H9 (cell line): ENCODE results near the gene NUP205. TPM values are rescaled to one million over a fixed set of nuclear protein-coding genes. Genes with fewer than 3 reads are reported as not detected.

ENCODE experiments used
- DNase-seq: peaks from one replicate; pipeline ENCODE4 v3.0.0-alpha.2; 2017
- H2AFZ ChIP-seq: one replicate; pipeline ENCODE4 v1.6.1; 2013; ENCODE audit warnings: mild to moderate bottlenecking, low read length, control low read depth, moderate library complexity
- H2AK5ac ChIP-seq: 2 replicates; pipeline ENCODE4 v1.6.1; 2013; ENCODE audit warnings: low read length, control low read depth, mixed read lengths; ENCODE audit not compliant: insufficient read length
- H2BK120ac ChIP-seq: one replicate; pipeline ENCODE4 v1.6.1; 2013; ENCODE audit warnings: low read depth, mild to moderate bottlenecking, low read length, control low read depth, inconsistent platforms; ENCODE audit not compliant: poor library complexity, severe bottlenecking
- H2BK12ac ChIP-seq: 2 replicates; pipeline ENCODE4 v1.6.1; 2013; ENCODE audit warnings: low read length, control low read depth, mixed read lengths, low read depth; ENCODE audit not compliant: insufficient read length
- H2BK15ac ChIP-seq: 2 replicates; pipeline ENCODE4 v1.6.1; 2013; ENCODE audit warnings: low read depth, low read length, control low read depth
- H2BK20ac ChIP-seq: one replicate; pipeline ENCODE4 v1.6.1; 2013; ENCODE audit warnings: low read depth, mild to moderate bottlenecking, low read length, control low read depth, inconsistent platforms; ENCODE audit not compliant: poor library complexity, severe bottlenecking
- H2BK5ac ChIP-seq: 2 replicates; pipeline ENCODE4 v1.6.1; 2013; ENCODE audit warnings: low read length, control low read depth, mixed read lengths; ENCODE audit not compliant: insufficient read length
- H3K14ac ChIP-seq: 2 replicates; pipeline ENCODE4 v1.6.1; 2013; ENCODE audit warnings: low read length, control low read depth; ENCODE audit not compliant: insufficient read depth
- H3K18ac ChIP-seq: 2 replicates; pipeline ENCODE4 v1.6.1; 2013; ENCODE audit warnings: low read depth, mild to moderate bottlenecking, mixed read lengths, low read length, control low read depth; ENCODE audit not compliant: insufficient read length
- H3K23ac ChIP-seq: 2 replicates; pipeline ENCODE4 v1.6.1; 2013; ENCODE audit warnings: low read length, control low read depth, mixed read lengths, low read depth; ENCODE audit not compliant: insufficient read length
- H3K23me2 ChIP-seq: 2 replicates; pipeline ENCODE4 v1.6.1; 2013; ENCODE audit warnings: low read depth, mild to moderate bottlenecking, mixed read lengths, low read length, control low read depth; ENCODE audit not compliant: insufficient read length, poor library complexity, severe bottlenecking
- H3K27ac ChIP-seq: 2 replicates; pipeline ENCODE4 v1.5.1; 2013; ENCODE audit warnings: low read length, control low read depth, mixed read lengths, low read depth; ENCODE audit not compliant: insufficient read length
- H3K27me3 ChIP-seq: 2 replicates; pipeline ENCODE4 v1.6.1; 2013; ENCODE audit warnings: low read length, control low read depth, inconsistent platforms; ENCODE audit not compliant: insufficient read depth
- H3K4ac ChIP-seq: 2 replicates; pipeline ENCODE4 v1.6.1; 2013; ENCODE audit warnings: low read depth, mild to moderate bottlenecking, control low read depth, inconsistent platforms, low read length, moderate library complexity
- H3K4me1 ChIP-seq: 2 replicates; pipeline ENCODE4 v1.6.1; 2013; ENCODE audit warnings: low read length, control low read depth, inconsistent platforms; ENCODE audit not compliant: insufficient read depth
- H3K4me2 ChIP-seq: 2 replicates; pipeline ENCODE4 v1.6.1; 2013; ENCODE audit warnings: low read length, control low read depth, mixed read lengths; ENCODE audit not compliant: insufficient read length, insufficient read depth
- H3K56ac ChIP-seq: 2 replicates; pipeline ENCODE4 v1.6.1; 2013; ENCODE audit warnings: low read depth, mild to moderate bottlenecking, mixed read lengths, low read length, control low read depth; ENCODE audit not compliant: insufficient read length
- H3K79me1 ChIP-seq: 2 replicates; pipeline ENCODE4 v1.6.1; 2013; ENCODE audit warnings: low read depth, mild to moderate bottlenecking, moderate library complexity, low read length, control low read depth, inconsistent platforms; ENCODE audit not compliant: insufficient read depth, poor library complexity, severe bottlenecking
- H3K79me2 ChIP-seq: 2 replicates; pipeline ENCODE4 v1.6.1; 2013; ENCODE audit warnings: low read length, control low read depth, inconsistent platforms; ENCODE audit not compliant: insufficient read depth
- H3K9ac ChIP-seq: 2 replicates; pipeline ENCODE4 v1.6.1; 2013; ENCODE audit warnings: low read length, control low read depth, mixed read lengths; ENCODE audit not compliant: insufficient read length; ENCODE audit errors: extremely low read depth
- H3K9me3 ChIP-seq: one replicate; pipeline ENCODE4 v1.6.1; 2013; ENCODE audit warnings: low read depth, low read length, inconsistent platforms; ENCODE audit not compliant: control insufficient read depth
- H3T11ph ChIP-seq: one replicate; pipeline ENCODE4 v1.6.1; 2013; ENCODE audit warnings: mild to moderate bottlenecking, low read length, control low read depth, inconsistent platforms
- H4K20me1 ChIP-seq: one replicate; pipeline ENCODE4 v1.6.1; 2013; ENCODE audit not compliant: control insufficient read depth, insufficient read length, insufficient read depth
- H4K5ac ChIP-seq: 2 replicates; pipeline ENCODE4 v1.6.1; 2013; ENCODE audit warnings: low read depth, mild to moderate bottlenecking, mixed read lengths, low read length, control low read depth; ENCODE audit not compliant: insufficient read length
- H4K8ac ChIP-seq: replicated peaks from 2 replicates; pipeline ENCODE4 v1.6.1; 2013; ENCODE audit warnings: low read length, control low read depth, mixed read lengths, low read depth; ENCODE audit not compliant: insufficient read length
- H4K91ac ChIP-seq: 2 replicates; pipeline ENCODE4 v1.6.1; 2013; ENCODE audit warnings: low read depth, mild to moderate bottlenecking, moderate library complexity, mixed read lengths, low read length, control low read depth; ENCODE audit not compliant: insufficient read length
- H3K27ac Mint-ChIP-seq, 3 experiments: 2 replicates in 2 of 3; 3 replicates in 1 of 3; pipeline ENCODE4 v1.8.0; 2020 to 2021; ENCODE audit warnings: mixed read lengths in 3 of 3, mild to moderate bottlenecking in 1 of 3, moderate library complexity in 1 of 3
- H3K27me3 Mint-ChIP-seq: 2 replicates; pipeline ENCODE4 v1.8.0; 2021; ENCODE audit warnings: low read depth, mild to moderate bottlenecking, moderate library complexity, mixed read lengths
- H3K36me3 Mint-ChIP-seq, 3 experiments: 2 replicates in 2 of 3; 3 replicates in 1 of 3; pipeline ENCODE4 v1.8.0; 2020 to 2021; ENCODE audit warnings: low read depth in 3 of 3, mixed read lengths in 3 of 3; ENCODE audit not compliant: insufficient read depth in 1 of 3
- H3K4me1 Mint-ChIP-seq, 2 experiments: 2 replicates each; pipeline ENCODE4 v1.8.0; 2020; ENCODE audit warnings: mixed read lengths in 2 of 2
- H3K4me3 Mint-ChIP-seq, 2 experiments: 2 replicates in 1 of 2; 3 replicates in 1 of 2; pipeline ENCODE4 v1.8.0; 2020 to 2021; ENCODE audit warnings: mild to moderate bottlenecking in 2 of 2, mixed read lengths in 2 of 2, moderate library complexity in 1 of 2
- H3K9me3 Mint-ChIP-seq, 2 experiments: 2 replicates in 1 of 2; 3 replicates in 1 of 2; pipeline ENCODE4 v1.8.0; 2020; ENCODE audit warnings: mild to moderate bottlenecking in 2 of 2, mixed read lengths in 2 of 2, moderate library complexity in 1 of 2
- WGBS: extraction: QIAGEN DNeasy Blood & Tissue Kit; methylation state at CpG from one replicate; pipeline ENCODE4 v1.1.7; 2013; ENCODE audit warnings: missing lambda C conversion rate, low lambda C conversion rate, mixed read lengths; ENCODE audit not compliant: insufficient read length; ENCODE audit errors: extremely low coverage; 5-methylcytosine and 5-hydroxymethylcytosine counted together
- total RNA-seq: library from RNA; stranded (reverse); gene quantifications from 2 replicates; pipeline ENCODE4 v1.2.1, GENCODE V29; 2021
- TF ChIP-seq, protein P1 (sequence below): fragments of 200-600 bp; sonication (generic); conservative IDR thresholded peaks from 3 replicates; pipeline ENCODE4 v1.8.0; 2021; ENCODE audit warnings: antibody characterized with exemption, mild to moderate bottlenecking

Gene NUP205
- total RNA-seq, 1 experiment from 2014 or later: 158 TPM

- H3K9ac ChIP-seq: no peak overlapping the region
- H4K5ac ChIP-seq: no peak overlapping the region
- H3T11ph ChIP-seq: no peak overlapping the region
- H4K20me1 ChIP-seq: no peaks in the 10 kb centered on the region
- H3K18ac ChIP-seq: no peak overlapping the region
- H3K79me1 ChIP-seq: no peaks in the 10 kb centered on the region
- H3K23ac ChIP-seq: no peak overlapping the region
- no peak overlapping the region for H4K8ac ChIP-seq
- H2BK120ac ChIP-seq: no peak overlapping the region
- no peaks in the 10 kb centered on the region for H3K23me2 ChIP-seq
- no peak overlapping the region for H3K14ac ChIP-seq
- TF ChIP-seq, protein P1, sequence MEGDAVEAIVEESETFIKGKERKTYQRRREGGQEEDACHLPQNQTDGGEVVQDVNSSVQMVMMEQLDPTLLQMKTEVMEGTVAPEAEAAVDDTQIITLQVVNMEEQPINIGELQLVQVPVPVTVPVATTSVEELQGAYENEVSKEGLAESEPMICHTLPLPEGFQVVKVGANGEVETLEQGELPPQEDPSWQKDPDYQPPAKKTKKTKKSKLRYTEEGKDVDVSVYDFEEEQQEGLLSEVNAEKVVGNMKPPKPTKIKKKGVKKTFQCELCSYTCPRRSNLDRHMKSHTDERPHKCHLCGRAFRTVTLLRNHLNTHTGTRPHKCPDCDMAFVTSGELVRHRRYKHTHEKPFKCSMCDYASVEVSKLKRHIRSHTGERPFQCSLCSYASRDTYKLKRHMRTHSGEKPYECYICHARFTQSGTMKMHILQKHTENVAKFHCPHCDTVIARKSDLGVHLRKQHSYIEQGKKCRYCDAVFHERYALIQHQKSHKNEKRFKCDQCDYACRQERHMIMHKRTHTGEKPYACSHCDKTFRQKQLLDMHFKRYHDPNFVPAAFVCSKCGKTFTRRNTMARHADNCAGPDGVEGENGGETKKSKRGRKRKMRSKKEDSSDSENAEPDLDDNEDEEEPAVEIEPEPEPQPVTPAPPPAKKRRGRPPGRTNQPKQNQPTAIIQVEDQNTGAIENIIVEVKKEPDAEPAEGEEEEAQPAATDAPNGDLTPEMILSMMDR: no peak
- H3K9me3 Mint-ChIP-seq: no peaks in the 10 kb centered on the region; a peak in 1 of 5 replicates
- no peak overlapping the region for H3K4ac ChIP-seq
- no peak overlapping the region for H2BK20ac ChIP-seq
- no peaks in the 10 kb centered on the region for H3K79me2 ChIP-seq
- no peak overlapping the region for H2BK12ac ChIP-seq
- no peak overlapping the region for H3K4me2 ChIP-seq
- H3K9me3 ChIP-seq: no peaks in the 10 kb centered on the region
- H2AFZ ChIP-seq: no peak overlapping the region
- peaks cover 4% of the 10 kb centered on the region in 2 experiments; a peak in 3 of 4 replicates for H3K4me1 Mint-ChIP-seq
- no peak overlapping the region for H3K27ac ChIP-seq
- no peak overlapping the region for H3K27ac Mint-ChIP-seq
- H3K56ac ChIP-seq: no peak overlapping the region
- no peak for DNase-seq
- H2AK5ac ChIP-seq: no peak overlapping the region
- WGBS: no CpG with 5 or more reads among the region's 6 CpGs
- H2BK5ac ChIP-seq: no peak overlapping the region
- no peaks in the 10 kb centered on the region for H3K4me1 ChIP-seq
- H3K27me3 ChIP-seq: no peaks in the 10 kb centered on the region
- H3K27me3 Mint-ChIP-seq: no peaks in the 10 kb centered on the region
- H3K36me3 Mint-ChIP-seq: no peaks in the 10 kb centered on the region; a peak in 1 of 7 replicates
- H3K4me3 Mint-ChIP-seq: no peak overlapping the region
- H2BK15ac ChIP-seq: no peak overlapping the region
- no peak overlapping the region for H4K91ac ChIP-seq
Observed at GRCh38 chr7:135541029-135541428, 16.7 kb upstream of the NUP205 start.
